NB4 (cell line): ENCODE data around the gene HDAC5.

ENCODE experiments used
- CTCF ChIP-seq: IDR thresholded peaks from one replicate; pipeline ENCODE4 v1.5.1; 2012; ENCODE audit warnings: low read depth, low read length
- MAX ChIP-seq: IDR thresholded peaks from 2 replicates; pipeline ENCODE4 v1.6.1; 2011; ENCODE audit warnings: low read depth, low read length
- POLR2A ChIP-seq: IDR thresholded peaks from 2 replicates; pipeline ENCODE4 v1.6.1; 2011; ENCODE audit warnings: mild to moderate bottlenecking; ENCODE audit not compliant: insufficient read length; ENCODE audit errors: extremely low read depth

- no peak for TF ChIP-seq CTCF
- no peak for TF ChIP-seq POLR2A
- TF ChIP-seq MAX, result no peak
These were observed 10.6 kb upstream of the HDAC5 start for GRCh38 chr17:44133918-44134476.
